ENCODE measurements around the gene FAM236A. TPM values are rescaled to one million over a fixed set of nuclear protein-coding genes. Genes with fewer than 3 reads are reported as not detected.
"Not testable (repeated sequence)": the region's sequence is repeated elsewhere in the genome, so short reads cannot be mapped to it uniquely, and the experiment has no call there.

The FAM236A gene
- total RNA-seq: not detected in 2 replicates

GRCh38 chrX:72937906-72938305, at the start of gene FAM236A:
Gene FAM236A (plus strand): TSS chrX:72938206. CDS start chrX:72938263, 57 bp downstream.
- DNase-seq (ENCODE audit: low read depth in 2 of 2): not testable (repeated sequence)

DNA sequence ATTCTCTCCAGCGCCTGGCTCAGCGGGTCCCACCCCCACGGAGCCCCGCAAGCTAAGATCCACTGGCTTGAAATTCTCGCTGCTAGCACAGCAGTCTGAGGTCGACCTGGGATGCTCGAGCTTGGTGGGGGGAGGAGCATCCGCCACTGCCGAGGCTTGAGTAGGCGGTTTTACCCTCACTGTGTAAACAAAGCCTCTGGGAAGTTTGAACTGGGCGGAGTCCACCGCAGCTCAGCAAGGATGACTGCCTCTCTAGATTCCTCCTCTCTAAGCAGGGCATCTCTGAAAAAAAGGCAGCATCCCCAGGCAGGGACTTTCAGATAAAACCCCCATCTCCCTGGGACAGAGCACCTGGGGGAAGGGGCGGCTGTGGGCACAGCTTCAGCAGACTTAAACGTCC, 48.3 kb upstream of the FAM236A start:
- DNase-seq (ENCODE audit: low read depth in 2 of 2): not testable (repeated sequence)

DNA sequence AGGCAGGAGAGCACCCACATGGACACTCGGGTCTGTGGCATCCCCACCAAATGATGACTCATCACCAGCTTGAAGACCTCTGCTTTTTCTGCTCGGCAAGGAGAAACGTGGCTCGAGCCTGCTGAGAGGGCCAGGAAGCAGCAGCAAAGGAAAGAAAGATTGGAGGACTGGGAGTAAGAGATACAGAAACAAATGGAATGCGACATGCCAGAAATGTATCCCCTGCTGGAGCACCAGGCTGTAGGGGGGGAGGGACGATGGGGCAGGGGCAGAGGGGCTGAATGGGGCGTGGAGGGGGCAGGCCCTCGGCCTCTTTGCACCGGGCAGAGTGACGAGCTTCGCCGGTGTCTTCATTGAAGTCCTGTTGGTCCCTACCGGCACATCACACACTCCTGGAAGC, 25.7 kb upstream of the FAM236A start, which contains the start of gene FAM236C:
Gene FAM236C, plus strand, starts transcription at position 301 of the 400 bp plus-strand sequence. CDS start 100 bp downstream, outside the sequence.
- not testable (repeated sequence) for DNase-seq (ENCODE audit: low read depth in 2 of 2)

DNA sequence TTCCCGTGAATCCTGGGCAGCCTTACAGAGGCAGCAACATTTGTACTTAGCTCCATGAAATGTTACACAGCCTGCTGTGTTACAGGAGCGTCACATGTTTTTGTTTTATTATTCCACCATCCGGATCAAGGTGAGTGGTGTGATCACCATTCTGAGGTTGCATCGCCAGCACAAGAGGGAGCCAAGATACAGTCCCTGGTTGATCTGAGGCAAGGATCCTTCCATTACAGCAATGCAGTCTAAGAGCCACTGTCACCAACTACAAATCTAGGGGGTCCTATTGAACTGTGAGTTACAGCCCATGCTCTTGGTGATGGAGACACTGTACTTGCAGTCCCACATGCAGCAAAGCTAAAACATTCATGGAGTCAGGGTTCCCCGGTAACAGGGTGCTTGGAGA, 21.9 kb upstream of the FAM236A start:
- not testable (repeated sequence) for DNase-seq (ENCODE audit: low read depth in 2 of 2)

DNA sequence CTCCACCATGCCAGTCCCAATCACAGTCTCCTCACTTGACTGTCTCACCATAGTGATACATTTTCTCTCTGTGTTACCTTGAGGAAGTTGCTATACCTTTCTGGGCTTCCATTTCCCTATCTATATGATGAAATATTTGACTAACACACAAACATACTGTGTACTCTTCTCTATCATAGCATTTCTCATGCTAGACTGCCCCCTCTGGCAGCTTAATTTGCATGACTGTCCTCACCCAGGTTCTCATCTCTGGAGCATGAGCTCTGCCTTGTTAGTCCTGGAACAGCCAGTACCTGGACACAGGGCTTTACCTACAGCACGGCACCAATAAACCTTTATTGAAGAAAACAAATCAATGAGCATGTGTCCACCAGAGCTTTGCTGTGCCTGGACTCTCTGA, 5.7 kb upstream of the FAM236A start:
- not testable (repeated sequence) for DNase-seq (ENCODE audit: low read depth in 2 of 2)

GRCh38 chrX:72936455-72936854, 1.6 kb upstream of the FAM236A start:
- DNase-seq (ENCODE audit: low read depth in 2 of 2): not testable (repeated sequence)

- DNase-seq (ENCODE audit: low read depth in 2 of 2): not testable (repeated sequence)
These were observed 1.0 kb upstream of the FAM236A start for GRCh38 chrX:72936882-72937455.

GRCh38 chrX:72942272-72942671, 4.3 kb downstream of the FAM236A start:
- DNase-seq (ENCODE audit: low read depth in 2 of 2): not testable (repeated sequence)

- not testable (repeated sequence) for DNase-seq (ENCODE audit: low read depth in 2 of 2)
These were observed 5.2 kb downstream of the FAM236A start for GRCh38 chrX:72943035-72943818.

DNA sequence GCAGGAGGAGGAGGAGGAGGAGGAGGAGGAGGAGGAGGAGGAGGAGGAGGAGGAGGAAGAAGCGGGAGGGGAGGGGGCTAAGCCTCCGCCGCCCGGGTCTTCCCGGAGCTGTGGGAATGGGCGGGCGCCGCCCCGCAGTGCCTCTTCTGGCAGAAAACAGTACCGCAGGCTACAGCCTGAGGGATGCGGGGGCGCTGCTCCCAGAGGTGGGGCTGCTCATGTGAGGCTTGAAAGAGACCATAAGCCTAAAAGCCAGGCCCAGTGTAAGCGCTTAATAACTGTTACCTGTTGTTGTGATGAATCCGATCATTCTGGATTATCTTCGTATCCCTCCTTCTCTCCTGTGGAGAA, 5.8 kb downstream of the FAM236A start, which contains the start of gene DMRTC1:
Gene DMRTC1, minus strand, starts transcription at position 19 of the 351 bp plus-strand sequence. CDS start 68,143 bp downstream, outside the sequence.
- not testable (repeated sequence) for DNase-seq (ENCODE audit: low read depth in 2 of 2)

DNA sequence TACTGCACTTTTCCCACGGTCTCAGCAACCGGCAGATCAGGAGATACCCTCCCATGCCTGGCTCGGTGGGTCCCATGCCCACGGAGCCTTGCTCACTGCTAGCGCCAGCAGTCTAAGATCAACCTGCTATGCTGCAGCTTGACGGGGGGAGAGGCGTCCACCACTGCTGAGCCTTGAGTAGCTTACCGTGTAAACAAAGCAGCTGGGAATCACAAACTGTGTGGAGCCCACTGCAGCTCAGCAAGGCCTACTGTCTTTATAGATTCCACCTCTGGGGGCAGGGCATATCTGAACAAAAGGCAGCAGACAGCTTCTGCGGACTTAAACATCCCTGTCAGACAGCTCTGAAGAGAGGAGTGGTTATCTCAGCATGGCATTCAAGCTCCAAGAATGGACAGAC, 22.0 kb downstream of the FAM236A start:
- not testable (repeated sequence) for DNase-seq (ENCODE audit: low read depth in 2 of 2)

GRCh38 chrX:72971859-72972258, 33.9 kb downstream of the FAM236A start:
- not testable (repeated sequence) for DNase-seq (ENCODE audit: low read depth in 2 of 2)

DNA sequence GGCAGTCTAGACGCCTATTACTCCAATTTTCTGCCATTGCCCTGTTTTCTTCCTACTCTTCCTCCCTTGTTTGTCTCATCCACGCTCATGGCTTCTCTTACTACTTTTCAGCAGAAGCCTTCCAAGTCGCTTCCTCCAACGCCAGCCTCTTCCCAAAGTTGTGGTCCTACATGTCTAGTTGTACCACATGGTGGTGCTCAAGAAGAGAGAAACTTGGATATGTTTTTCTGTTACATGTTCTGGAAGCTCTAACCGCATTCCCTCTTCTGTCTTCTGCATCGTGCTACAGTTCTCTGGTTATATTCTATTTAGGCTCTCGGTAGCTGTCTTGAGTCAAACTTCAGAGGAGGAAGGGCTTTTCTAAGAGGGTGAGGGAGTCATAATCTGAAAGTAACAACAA, 36.9 kb downstream of the FAM236A start:
- DNase-seq (ENCODE audit: low read depth in 2 of 2): not testable (repeated sequence)

DNA sequence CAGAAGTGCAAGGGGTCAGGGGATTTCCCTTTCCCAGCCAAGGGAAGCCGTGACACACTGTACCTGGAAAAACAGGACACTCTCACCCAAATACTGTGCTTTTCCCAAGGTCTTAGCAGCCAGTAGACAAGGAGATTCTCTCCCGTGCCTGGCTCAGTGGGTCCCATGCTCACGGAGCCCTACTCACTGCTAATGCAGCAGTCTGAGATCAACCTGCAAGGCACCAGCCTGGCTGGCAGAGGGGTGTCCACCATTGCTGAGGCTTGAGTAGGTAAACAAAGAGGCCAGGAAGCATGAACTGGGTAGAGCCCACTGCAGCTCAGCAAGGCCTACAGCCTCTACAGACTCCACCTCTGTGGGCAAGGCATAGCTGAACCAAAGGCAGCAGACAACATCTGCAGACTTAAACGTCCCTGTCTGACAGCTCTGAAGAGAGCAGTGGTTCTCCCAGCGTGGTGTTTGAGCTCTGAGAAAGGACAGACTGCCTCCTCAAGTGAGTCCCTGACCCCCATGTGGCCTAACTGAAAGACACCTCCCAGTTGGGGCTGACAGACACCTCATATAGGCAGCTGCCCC, 43.0 kb downstream of the FAM236A start:
- DNase-seq (ENCODE audit: low read depth in 2 of 2): not testable (repeated sequence)

Other genes starting within 250 kb of the FAM236A start
- gene PHKA1, start 223.9 kb upstream of the FAM236A start, total RNA-seq: 4.9 and 6.4 TPM in 2 replicates
- not detected in 2 replicates for gene DMRTC1B, start 161.3 kb upstream of the FAM236A start, total RNA-seq
- not detected in 2 replicates for gene FAM236B, start 155.5 kb upstream of the FAM236A start, total RNA-seq
- not detected in 2 replicates for gene FAM236D, start 130.0 kb upstream of the FAM236A start, total RNA-seq
- not detected in 2 replicates for gene FAM236C, start 25.6 kb upstream of the FAM236A start, total RNA-seq
- gene DMRTC1, start 5.6 kb downstream of the FAM236A start, total RNA-seq: not detected in 2 replicates
- gene PABPC1L2B, start 64.7 kb downstream of the FAM236A start, total RNA-seq: not detected in 2 replicates
- not detected in 2 replicates for gene PABPC1L2A, start 141.3 kb downstream of the FAM236A start, total RNA-seq

Measured in dermis microvascular lymphatic vessel endothelial cell (primary cell).